GM23248 (cell line): ENCODE data around the gene ZNF644. TPM values are rescaled to one million over a fixed set of nuclear protein-coding genes. Genes with fewer than 3 reads are reported as not detected.

Experiments used
- DNase-seq: peaks from one replicate; pipeline ENCODE4 v3.0.0-alpha.2; 2015
- H2AFZ ChIP-seq: fragments of 200-600 bp; sonication (generic); 2 replicates; pipeline ENCODE4 v1.6.1; 2016; ENCODE audit warnings: antibody characterized with exemption
- H3F3A ChIP-seq: fragments of 200-600 bp; sonication (generic); 2 replicates; pipeline ENCODE4 v1.6.1; 2016; ENCODE audit warnings: mild to moderate bottlenecking, antibody characterized with exemption, mixed run types; ENCODE audit not compliant: insufficient read depth
- H3K27ac ChIP-seq: fragments of 200-600 bp; sonication (generic); 2 replicates; pipeline ENCODE4 v1.5.1; 2016; ENCODE audit warnings: mild to moderate bottlenecking
- H3K27me3 ChIP-seq: fragments of 200-600 bp; sonication (generic); replicated peaks from 2 replicates; pipeline ENCODE4 v1.6.1; 2016; ENCODE audit warnings: mild to moderate bottlenecking; ENCODE audit not compliant: insufficient read depth
- H3K36me3 ChIP-seq: fragments of 200-600 bp; sonication (generic); 2 replicates; pipeline ENCODE4 v1.6.1; 2016; ENCODE audit warnings: low read depth, mild to moderate bottlenecking
- H3K4me1 ChIP-seq: fragments of 200-600 bp; sonication (generic); 2 replicates; pipeline ENCODE4 v1.6.1; 2016; ENCODE audit warnings: mild to moderate bottlenecking; ENCODE audit not compliant: insufficient read depth
- H3K4me2 ChIP-seq: fragments of 200-600 bp; sonication (generic); one replicate; pipeline ENCODE4 v1.6.1; 2016; ENCODE audit warnings: mild to moderate bottlenecking; ENCODE audit not compliant: unreplicated experiment
- H3K4me3 ChIP-seq: fragments of 200-600 bp; sonication (generic); 2 replicates; pipeline ENCODE4 v1.5.1; 2016; ENCODE audit warnings: mild to moderate bottlenecking
- H3K79me2 ChIP-seq: fragments of 200-600 bp; sonication (generic); 2 replicates; pipeline ENCODE4 v1.6.1; 2016; ENCODE audit warnings: mild to moderate bottlenecking; ENCODE audit not compliant: insufficient read depth
- H3K9ac ChIP-seq: fragments of 200-600 bp; sonication (generic); 2 replicates; pipeline ENCODE4 v1.6.1; 2016; ENCODE audit warnings: mild to moderate bottlenecking
- H3K9me2 ChIP-seq: fragments of 200-600 bp; sonication (generic); 2 replicates; pipeline ENCODE4 v1.6.1; 2016; ENCODE audit warnings: mixed run types, mild to moderate bottlenecking, moderate library complexity; ENCODE audit not compliant: insufficient read depth
- H3K9me3 ChIP-seq: fragments of 200-600 bp; sonication (generic); one replicate; pipeline ENCODE4 v1.6.1; 2017; ENCODE audit warnings: low read depth
- H4K20me1 ChIP-seq: fragments of 200-600 bp; sonication (generic); 2 replicates; pipeline ENCODE4 v1.6.0; 2016; ENCODE audit not compliant: insufficient read depth
- EZH2 ChIP-seq: fragments of 200-600 bp; sonication (generic); IDR thresholded peaks from 2 replicates; pipeline ENCODE4 v1.6.1; 2018; ENCODE audit warnings: antibody characterized with exemption, mild to moderate bottlenecking; ENCODE audit not compliant: insufficient read depth, poor library complexity, severe bottlenecking
- EZH2phosphoT487 ChIP-seq: fragments of 200-600 bp; sonication (generic); IDR thresholded peaks from 2 replicates; pipeline ENCODE4 v1.6.1; 2018; ENCODE audit warnings: antibody characterized with exemption, moderate library complexity, mild to moderate bottlenecking, low read depth; ENCODE audit not compliant: insufficient read depth
- WGBS, 2 experiments: methylation state at CpG; one replicate each; pipeline ENCODE4 v1.1.6; 2015 to 2017; ENCODE audit warnings: low lambda C conversion rate in 2 of 2, low coverage in 1 of 2; ENCODE audit errors: missing lambda C conversion rate in 2 of 2; 5-methylcytosine and 5-hydroxymethylcytosine counted together
- in situ Hi-C: fragments of 300-500 bp; cut with MboI; formaldehyde crosslinking; loops from 2 replicates; pipeline ENCODE4 v1.15.0; 2020
- polyA plus RNA-seq: library from polyadenylated mRNA; unstranded; fragments of >200 nt; fragmentation: Nextera tagmentation; extraction: Ambion mirVana; gene quantifications from 2 replicates; pipeline ENCODE4 v1.2.1, GENCODE V29; 2016
- total RNA-seq: library from RNA; depleted of rRNA; stranded (reverse); fragments of >200 nt; shearing (Covaris generic); gene quantifications from 2 replicates; pipeline ENCODE4 v1.2.3, GENCODE V29; 2014

The ZNF644 gene
- total and polyA plus RNA-seq, 2 experiments from 2014 or later = 34.1 to 35.9 TPM

GRCh38 chr1:90925928-90926869 lies 95.6 kb downstream of the ZNF644 start:
- Histone ChIP-seq H3K4me2 (no peak overlapping the region), H2AFZ (no peak overlapping the region), H3K9me2 (no peaks in the 10 kb centered on the region), H3K9me3 (no peaks in the 10 kb centered on the region), H3K27me3 (no peaks in the 10 kb centered on the region), H4K20me1 (peaks cover 12% of the 10 kb centered on the region), H3K9ac (no peak overlapping the region), H3K4me1 (peaks cover 30% of the 10 kb centered on the region), H3K36me3 (no peaks in the 10 kb centered on the region), H3K79me2 (peaks cover 100% of the 10 kb centered on the region), H3F3A (peaks cover 4% of the 10 kb centered on the region; the same call in 1 of the 2 replicates), H3K27ac (peak overlapping the region; percentile 22; the same call in 1 of the 2 replicates), H3K4me3 (no peak overlapping the region)
- 59 to 67% methylated on average over 1 of the region's 1 CpG for WGBS, 2 experiments
- peak; percentile 56 for DNase-seq
- in situ Hi-C loops = no loop called here
- TF ChIP-seq EZH2 (no peak), EZH2phosphoT487 (no peak)

GRCh38 chr1:90924982-90925381 lies 96.9 kb downstream of the ZNF644 start:
- peaks cover 35% of the 10 kb centered on the region for H3K4me1 ChIP-seq
- no peaks in the 10 kb centered on the region for H3K9me3 ChIP-seq
- H3K4me2 ChIP-seq = no peak overlapping the region
- in situ Hi-C loops = no loop called here
- H4K20me1 ChIP-seq = peaks cover 12% of the 10 kb centered on the region
- H3K9ac ChIP-seq = no peak overlapping the region
- no peak overlapping the region for H2AFZ ChIP-seq
- H3K27ac ChIP-seq = no peak overlapping the region
- TF ChIP-seq EZH2phosphoT487 = no peak
- 83% methylated on average over 4 of the region's 4 CpGs for WGBS, 2 experiments
- H3K9me2 ChIP-seq = no peaks in the 10 kb centered on the region
- peak; percentile 14 for DNase-seq
- peaks cover 9% of the 10 kb centered on the region; the same call in 1 of the 2 replicates for H3F3A ChIP-seq
- no peak overlapping the region for H3K4me3 ChIP-seq
- H3K36me3 ChIP-seq = no peaks in the 10 kb centered on the region
- peaks cover 100% of the 10 kb centered on the region for H3K79me2 ChIP-seq
- H3K27me3 ChIP-seq = no peaks in the 10 kb centered on the region

- no peaks in the 10 kb centered on the region for H3K9me2 ChIP-seq
- no peaks in the 10 kb centered on the region for H3K36me3 ChIP-seq
- peaks cover 40% of the 10 kb centered on the region for H3K4me1 ChIP-seq
- peaks cover 100% of the 10 kb centered on the region for H3K79me2 ChIP-seq
- no peaks in the 10 kb centered on the region for H3K9me3 ChIP-seq
- no peaks in the 10 kb centered on the region for H3K27me3 ChIP-seq
- DNase-seq = no peak
- H3K4me3 ChIP-seq = no peak overlapping the region
- H3K27ac ChIP-seq = no peak overlapping the region
- no peak for TF ChIP-seq EZH2phosphoT487
- H3K4me2 ChIP-seq = no peak overlapping the region
- peaks cover 22% of the 10 kb centered on the region for H4K20me1 ChIP-seq
- no peak overlapping the region for H2AFZ ChIP-seq
- in situ Hi-C loops = no loop called here
- WGBS, 2 experiments = 50 to 56% methylated on average over 2 of the region's 2 CpGs
- peaks cover 13% of the 10 kb centered on the region; the same call in 1 of the 2 replicates for H3F3A ChIP-seq
- no peak overlapping the region for H3K9ac ChIP-seq
Observed at GRCh38 chr1:90922996-90923395, 98.8 kb downstream of the ZNF644 start.

- WGBS, 2 experiments = 76 to 84% methylated on average over 3 of the region's 3 CpGs
- no peaks in the 10 kb centered on the region for H3K27me3 ChIP-seq
- no peak overlapping the region for H2AFZ ChIP-seq
- H3K4me3 ChIP-seq = no peak overlapping the region
- no peak for DNase-seq
- peaks cover 22% of the 10 kb centered on the region for H4K20me1 ChIP-seq
- in situ Hi-C loops = no loop called here
- no peaks in the 10 kb centered on the region for H3K9me3 ChIP-seq
- H3F3A ChIP-seq = peaks cover 13% of the 10 kb centered on the region; the same call in 1 of the 2 replicates
- H3K9me2 ChIP-seq = no peaks in the 10 kb centered on the region
- no peaks in the 10 kb centered on the region for H3K36me3 ChIP-seq
- no peak overlapping the region for H3K9ac ChIP-seq
- H3K27ac ChIP-seq = no peak overlapping the region
- peaks cover 100% of the 10 kb centered on the region for H3K79me2 ChIP-seq
- H3K4me2 ChIP-seq = no peak overlapping the region
- no peak for TF ChIP-seq EZH2
- no peak for TF ChIP-seq EZH2phosphoT487
- peaks cover 40% of the 10 kb centered on the region for H3K4me1 ChIP-seq
Observed at GRCh38 chr1:90922202-90922601, 99.6 kb downstream of the ZNF644 start.
